ENCODE data around the gene ZNF75A.

GRCh38 chr16:3262517-3262916 is 42.8 kb upstream of the ZNF75A start:
- TF ChIP-seq CEBPB (IDR thresholded peaks at IDR 0.05) = no peak
- TF ChIP-seq RAD21 (IDR thresholded peaks at IDR 0.05; ENCODE audit: low read depth) = no peak
- TF ChIP-seq TAF1 (IDR thresholded peaks at IDR 0.05; ENCODE audit: low read depth) = no peak

All from Ishikawa (cell line).